Activated naive CD8-positive, alpha-beta T cell treated with anti-CD3 and anti-CD28 coated beads, Interleukin-2, amount 50 U/mL, for 16 hours (primary cell): Measurements from ENCODE around the gene ARHGEF16.

ENCODE experiments used
- DNase-seq: peaks from one replicate; pipeline ENCODE4 v3.0.0-alpha.2; 2020; ENCODE audit warnings: low read depth, low spot score

The ARHGEF16 gene

DNA sequence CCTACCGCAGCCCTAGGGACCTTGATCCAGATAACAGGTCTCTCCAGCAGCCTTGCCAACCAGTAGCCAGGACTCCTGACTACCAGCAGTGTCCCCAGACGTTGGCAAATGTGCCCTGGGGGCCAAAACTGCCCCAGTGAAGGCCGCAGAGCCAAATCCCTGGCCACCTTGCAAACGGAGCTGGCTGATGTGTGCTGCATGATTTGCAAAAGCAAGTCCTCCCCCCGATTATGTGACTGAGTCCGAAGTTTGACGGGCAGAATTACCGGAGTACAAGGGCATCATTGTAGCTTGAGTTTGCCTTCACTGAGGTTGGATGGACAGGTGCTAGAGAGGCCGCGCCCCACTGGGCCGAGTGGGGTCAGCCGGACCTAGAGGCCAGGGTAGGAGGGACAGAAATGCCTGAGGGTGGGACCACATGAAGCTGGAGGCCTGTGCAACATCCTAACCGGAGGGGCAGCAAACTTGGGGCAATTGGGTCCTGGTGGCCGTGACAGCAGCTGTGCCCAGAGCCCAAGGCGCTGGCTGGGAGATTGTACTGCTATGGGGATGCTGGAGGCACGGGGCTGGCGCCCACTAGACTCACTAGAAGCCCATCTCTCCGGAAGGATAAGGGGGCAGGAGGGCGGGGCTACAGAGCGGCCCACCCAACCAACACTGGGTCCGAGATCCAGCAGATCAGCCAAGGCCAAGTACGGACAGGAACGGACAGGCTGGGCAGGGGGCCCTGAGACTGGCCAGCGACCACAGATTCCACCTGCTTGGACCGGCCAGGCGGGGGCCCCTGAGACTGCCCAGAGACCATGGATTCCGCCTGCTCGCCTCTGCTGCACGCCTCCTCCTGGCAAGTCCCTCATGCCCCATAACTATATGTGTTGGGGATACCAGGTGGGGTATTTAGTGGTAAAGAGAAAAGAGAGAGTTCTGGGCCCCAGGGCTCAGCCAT lies 2.8 kb downstream of the ARHGEF16 start:
- DNase-seq = no peak

GRCh38 chr1:3457910-3458883 lies 3.7 kb downstream of the ARHGEF16 start:
- no peak for DNase-seq

GRCh38 chr1:3459051-3459908 lies 4.8 kb downstream of the ARHGEF16 start:
- no peak for DNase-seq

DNA sequence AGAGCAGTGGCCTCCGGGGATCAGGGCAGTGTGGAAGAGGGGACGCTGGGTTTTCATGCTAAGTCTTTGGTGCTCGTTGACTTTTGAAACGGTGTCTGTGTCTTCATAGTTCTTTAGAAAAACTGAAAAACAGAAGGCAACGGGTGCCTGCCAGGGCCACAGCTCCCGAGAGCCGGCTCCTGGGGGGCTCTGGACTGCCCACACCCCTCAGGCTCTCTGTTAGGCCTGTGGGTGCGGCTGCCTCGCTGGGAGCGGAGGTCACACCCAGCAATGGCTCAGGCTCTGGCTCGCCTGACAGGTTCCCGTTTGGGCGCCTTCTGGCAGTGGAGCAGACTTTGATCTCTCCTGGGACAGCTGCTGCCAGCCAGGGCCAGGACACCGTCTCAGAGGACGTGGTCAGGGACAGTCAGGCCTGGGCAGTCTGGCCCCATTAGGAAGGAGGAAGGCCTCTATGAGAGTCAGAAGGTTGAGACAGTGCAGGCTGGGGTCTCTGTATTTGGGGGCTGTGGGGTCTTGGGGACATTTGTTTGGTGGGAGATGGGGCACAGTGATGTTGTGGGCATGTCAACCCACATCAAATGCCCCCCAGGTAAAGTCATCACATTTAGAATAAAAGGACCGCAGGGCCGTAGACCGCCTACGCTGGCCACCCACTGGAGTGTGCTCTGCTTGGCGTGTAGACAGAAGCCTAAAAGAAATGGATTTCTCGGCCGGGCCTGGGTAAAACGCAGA lies 5.6 kb downstream of the ARHGEF16 start:
- DNase-seq = no peak

- DNase-seq = no peak
Measured at GRCh38 chr1:3460672-3461131, 6.2 kb downstream of the ARHGEF16 start.

- DNase-seq = no peak
Measured at GRCh38 chr1:3461238-3461933, 6.9 kb downstream of the ARHGEF16 start.

DNA sequence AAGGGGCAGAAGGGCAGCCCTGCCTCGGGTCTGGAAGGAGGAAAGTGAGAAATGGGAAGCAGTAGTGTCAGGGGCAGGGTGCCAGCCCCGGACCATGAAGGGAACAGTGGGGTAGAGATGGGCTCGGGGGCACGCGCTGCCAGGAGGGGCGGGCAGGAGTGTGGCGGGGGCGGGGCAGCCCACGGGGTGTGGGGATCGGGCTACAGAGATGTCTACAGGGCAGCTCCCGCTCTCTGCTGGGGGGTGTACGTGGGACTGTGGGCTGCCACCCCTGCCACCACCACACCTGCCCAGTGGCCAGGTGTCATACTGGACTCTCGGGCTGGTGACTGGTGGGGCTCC lies 7.4 kb downstream of the ARHGEF16 start:
- no peak for DNase-seq

DNA sequence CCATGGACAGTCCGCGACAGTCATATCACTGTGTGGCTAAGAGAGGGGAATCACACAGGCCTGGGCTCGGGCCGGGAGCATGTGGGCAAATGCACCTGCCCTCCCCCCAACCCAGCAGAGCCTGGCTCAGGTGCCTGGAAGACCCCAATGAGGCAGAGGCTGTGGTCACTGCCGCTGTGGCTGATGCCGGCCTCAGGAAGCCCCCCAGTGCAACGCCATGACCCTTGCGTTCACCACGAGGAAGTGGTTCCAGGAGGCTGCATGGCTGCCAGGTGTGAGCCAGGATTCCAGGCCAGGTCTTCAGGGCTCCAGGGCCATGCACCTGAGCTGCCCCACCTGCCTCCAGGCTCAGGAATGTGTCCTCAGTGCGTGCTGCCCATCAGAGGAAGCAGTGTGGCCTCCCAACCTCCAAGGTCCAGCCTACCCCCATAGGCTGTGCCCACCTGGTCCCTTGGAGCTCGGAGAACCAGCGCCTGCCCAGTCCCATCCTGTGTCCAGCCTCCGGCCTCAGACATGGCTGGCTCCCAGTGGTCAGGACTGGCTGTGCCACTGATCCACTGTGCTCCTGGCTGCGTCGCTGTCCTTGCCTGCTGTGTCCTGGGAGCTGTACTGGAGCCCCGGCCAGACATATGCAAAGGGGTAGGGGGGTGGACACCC lies 8.0 kb downstream of the ARHGEF16 start:
- DNase-seq = no peak

DNA sequence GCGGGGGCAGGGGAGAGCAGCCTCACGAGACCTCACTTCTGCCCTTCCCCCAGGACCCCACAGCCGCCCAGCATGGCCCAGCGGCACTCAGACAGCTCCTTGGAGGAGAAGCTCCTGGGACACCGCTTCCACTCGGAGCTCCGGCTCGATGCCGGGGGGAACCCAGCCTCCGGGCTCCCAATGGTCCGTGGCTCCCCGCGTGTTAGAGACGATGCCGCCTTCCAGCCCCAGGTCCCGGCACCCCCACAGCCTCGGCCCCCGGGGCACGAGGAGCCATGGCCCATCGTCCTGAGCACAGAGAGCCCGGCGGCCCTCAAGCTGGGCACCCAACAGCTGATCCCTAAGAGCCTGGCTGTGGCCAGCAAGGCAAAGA lies 8.5 kb downstream of the ARHGEF16 start:
- DNase-seq = no peak

DNA sequence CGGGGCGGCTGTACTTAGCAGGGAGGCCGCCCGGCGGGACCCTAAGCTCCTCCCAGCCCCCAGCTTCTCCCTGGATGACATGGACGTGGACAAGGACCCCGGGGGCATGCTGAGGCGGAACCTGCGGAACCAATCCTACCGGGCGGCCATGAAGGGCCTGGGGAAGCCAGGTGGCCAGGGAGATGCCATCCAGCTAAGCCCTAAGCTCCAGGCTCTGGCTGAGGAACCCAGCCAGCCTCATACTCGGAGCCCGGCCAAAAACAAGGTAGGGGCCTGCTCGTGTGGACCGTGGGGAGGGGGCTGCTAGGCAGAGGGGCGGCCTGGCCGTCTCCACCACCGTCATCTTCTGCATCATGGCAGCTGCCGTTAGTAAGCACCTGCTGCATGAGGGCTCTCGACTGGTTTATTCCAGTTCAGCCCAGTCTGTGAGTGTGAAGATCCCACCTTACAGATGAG lies 9.0 kb downstream of the ARHGEF16 start:
- DNase-seq = no peak

GRCh38 chr1:3463891-3464648 lies 9.6 kb downstream of the ARHGEF16 start:
- DNase-seq = no peak

DNA sequence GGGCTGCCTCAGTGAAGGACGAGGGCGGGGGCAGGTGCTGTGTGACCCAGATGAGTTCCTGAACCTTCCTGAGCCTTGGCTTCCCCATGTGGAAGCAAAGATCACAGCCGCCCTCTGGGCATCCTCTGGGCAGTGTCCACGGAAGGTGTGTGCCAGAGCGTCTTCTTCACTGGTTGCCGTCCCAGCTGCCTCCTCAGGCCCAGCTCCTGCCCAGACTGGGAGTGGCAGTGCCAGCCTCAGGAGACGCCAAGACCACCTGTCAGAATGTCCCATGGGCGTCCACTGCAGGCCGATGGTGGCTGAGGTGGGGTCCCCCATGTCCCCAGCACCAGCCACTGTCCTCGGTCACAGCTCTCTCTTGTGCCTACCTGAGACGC lies 10.2 kb downstream of the ARHGEF16 start:
- no peak for DNase-seq

GRCh38 chr1:3465091-3465934 lies 10.8 kb downstream of the ARHGEF16 start:
- no peak for DNase-seq

GRCh38 chr1:3465935-3466321 lies 11.5 kb downstream of the ARHGEF16 start:
- no peak for DNase-seq

GRCh38 chr1:3466366-3467075 lies 12.1 kb downstream of the ARHGEF16 start:
- DNase-seq = no peak

GRCh38 chr1:3467096-3468036 lies 12.9 kb downstream of the ARHGEF16 start:
- no peak for DNase-seq
